Cardiac muscle cell (in vitro differentiated cells and primary cell): ENCODE results near the gene SOX5. TPM values are rescaled to one million over a fixed set of nuclear protein-coding genes. Genes with fewer than 3 reads are reported as not detected.

Experiments used
- DNase-seq, 2 donors: peaks; one replicate each; pipeline versions ENCODE4 v3.0.0 to v3.0.0-alpha.2; 2010 to 2017; ENCODE audit warnings: low read depth in 1 of 2, low spot score in 1 of 2
- H3K27ac ChIP-seq: fragments of 200-600 bp; sonication (generic); 2 replicates; pipeline ENCODE4 v1.5.1; 2016
- H3K27me3 ChIP-seq: fragments of 200-600 bp; sonication (generic); 2 replicates; pipeline ENCODE4 v1.6.0; 2016; ENCODE audit warnings: control low read depth
- H3K36me3 ChIP-seq: fragments of 200-600 bp; sonication (generic); 2 replicates; pipeline ENCODE4 v1.5.1; 2016; ENCODE audit warnings: control low read depth
- H3K4me1 ChIP-seq: fragments of 200-600 bp; sonication (generic); 2 replicates; pipeline ENCODE4 v1.8.1; 2017; ENCODE audit warnings: low read depth, mild to moderate bottlenecking, mixed run types
- H3K4me3 ChIP-seq: fragments of 200-600 bp; sonication (generic); 2 replicates; pipeline ENCODE4 v1.5.1; 2016; ENCODE audit warnings: mild to moderate bottlenecking
- H3K9me3 ChIP-seq: fragments of 200-600 bp; sonication (generic); 2 replicates; pipeline ENCODE4 v1.5.1; 2017; ENCODE audit warnings: low read depth, mild to moderate bottlenecking, control low read depth
- CTCF ChIP-seq: IDR thresholded peaks from 2 replicates; pipeline ENCODE4 v1.5.1; 2012; ENCODE audit warnings: low read depth, mild to moderate bottlenecking, low read length
- polyA plus RNA-seq: library from polyadenylated mRNA; unstranded; fragments of >200 nt; fragmentation: Nextera tagmentation; extraction: Ambion mirVana; gene quantifications from 2 replicates; pipeline ENCODE4 v1.2.1, GENCODE V29; 2016
- total RNA-seq: library from RNA; depleted of rRNA; stranded (reverse); fragments of >200 nt; gene quantifications from 2 replicates; pipeline ENCODE4 v1.2.3, GENCODE V29; 2016

SOX5 gene
- total and polyA plus RNA-seq, 2 experiments from 2014 or later, result 6.8 to 11.9 TPM

GRCh38 chr12:23552417-23552816 is 397.1 kb downstream of the SOX5 start:
- H3K27ac ChIP-seq, result no peak overlapping the region
- no peaks in the 10 kb centered on the region for H3K9me3 ChIP-seq
- no peaks in the 10 kb centered on the region for H3K27me3 ChIP-seq
- H3K36me3 ChIP-seq, result no peaks in the 10 kb centered on the region
- no peaks in the 10 kb centered on the region for H3K4me1 ChIP-seq
- no peak for TF ChIP-seq CTCF
- DNase-seq, result no peak
- H3K4me3 ChIP-seq, result no peak overlapping the region

- Histone ChIP-seq H3K27ac (no peak overlapping the region), H3K4me1 (no peaks in the 10 kb centered on the region), H3K27me3 (no peaks in the 10 kb centered on the region), H3K9me3 (no peaks in the 10 kb centered on the region), H3K4me3 (no peak overlapping the region), H3K36me3 (no peaks in the 10 kb centered on the region)
- DNase-seq, result no peak
- TF ChIP-seq CTCF, result no peak
Observed at GRCh38 chr12:23550753-23551152, 398.7 kb downstream of the SOX5 start.

- no peaks in the 10 kb centered on the region for H3K4me1 ChIP-seq
Observed at GRCh38 chr12:23548742-23549141, 400.7 kb downstream of the SOX5 start.

DNA sequence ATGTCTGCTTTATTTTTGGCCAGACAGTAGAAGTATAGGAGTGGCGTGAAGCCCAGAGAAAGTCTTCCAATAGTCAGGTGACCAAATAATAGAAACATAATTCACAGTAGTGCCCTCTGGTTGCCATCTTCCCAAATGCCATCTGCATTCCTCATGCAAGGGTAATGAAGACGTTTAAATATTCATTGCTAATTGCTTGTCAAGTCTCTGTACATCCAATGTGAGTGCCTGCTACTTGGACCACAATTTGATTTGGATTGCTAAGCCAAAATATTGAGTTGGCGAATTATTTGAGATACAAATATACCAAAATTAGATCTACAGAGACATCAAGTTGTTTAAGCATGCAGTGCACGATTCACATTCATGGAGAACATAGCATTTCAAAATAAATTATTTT is 402.7 kb downstream of the SOX5 start:
- Histone ChIP-seq H3K9me3 (no peaks in the 10 kb centered on the region), H3K4me1 (no peaks in the 10 kb centered on the region), H3K27ac (no peak overlapping the region), H3K4me3 (no peak overlapping the region), H3K36me3 (no peaks in the 10 kb centered on the region), H3K27me3 (no peaks in the 10 kb centered on the region)
- DNase-seq, result no peak
- no peak for TF ChIP-seq CTCF

More at GRCh38 chr12:23548742-23549141, 400.7 kb downstream of the SOX5 start:
- H3K9me3 ChIP-seq, result no peaks in the 10 kb centered on the region
- H3K36me3 ChIP-seq, result no peaks in the 10 kb centered on the region
- H3K27me3 ChIP-seq, result no peaks in the 10 kb centered on the region
- no peak overlapping the region for H3K4me3 ChIP-seq
- DNase-seq, result no peak
- no peak for TF ChIP-seq CTCF
- H3K27ac ChIP-seq, result no peak overlapping the region

GRCh38 chr12:23543767-23544166 is 405.7 kb downstream of the SOX5 start:
- no peaks in the 10 kb centered on the region for H3K36me3 ChIP-seq
- no peak overlapping the region for H3K27ac ChIP-seq
- no peak for TF ChIP-seq CTCF
- H3K4me3 ChIP-seq, result no peak overlapping the region
- H3K4me1 ChIP-seq, result no peaks in the 10 kb centered on the region
- no peaks in the 10 kb centered on the region for H3K27me3 ChIP-seq
- no peaks in the 10 kb centered on the region for H3K9me3 ChIP-seq
- DNase-seq, result no peak

- Histone ChIP-seq H3K36me3 (no peaks in the 10 kb centered on the region), H3K27ac (no peak overlapping the region), H3K4me1 (no peaks in the 10 kb centered on the region), H3K4me3 (no peak overlapping the region), H3K27me3 (no peaks in the 10 kb centered on the region), H3K9me3 (no peaks in the 10 kb centered on the region)
- no peak for DNase-seq
- no peak for TF ChIP-seq CTCF
Observed at GRCh38 chr12:23542187-23542586, 407.3 kb downstream of the SOX5 start.
